ENCODE measurements around the gene UTP14C. TPM values are rescaled to one million over a fixed set of nuclear protein-coding genes. Genes with fewer than 3 reads are reported as not detected.

UTP14C gene
- total and polyA plus RNA-seq, 12 donors, result 3.0 to 15.1 (median 12.0) TPM

- WGBS, 2 donors, result 88 to 92% methylated on average over 3 of the region's 3 CpGs
- Histone ChIP-seq H3K36me3 (no peaks in the 10 kb centered on the region), H3K27ac (no peak overlapping the region), H3K4me1 (no peaks in the 10 kb centered on the region), H3K9me3 (peaks cover 0 to 20% (median 0%) of the 10 kb centered on the region in 11 donors), H3K27me3 (no peaks in the 10 kb centered on the region), H3K4me3 (no peak overlapping the region)
- TF ChIP-seq, protein P1, sequence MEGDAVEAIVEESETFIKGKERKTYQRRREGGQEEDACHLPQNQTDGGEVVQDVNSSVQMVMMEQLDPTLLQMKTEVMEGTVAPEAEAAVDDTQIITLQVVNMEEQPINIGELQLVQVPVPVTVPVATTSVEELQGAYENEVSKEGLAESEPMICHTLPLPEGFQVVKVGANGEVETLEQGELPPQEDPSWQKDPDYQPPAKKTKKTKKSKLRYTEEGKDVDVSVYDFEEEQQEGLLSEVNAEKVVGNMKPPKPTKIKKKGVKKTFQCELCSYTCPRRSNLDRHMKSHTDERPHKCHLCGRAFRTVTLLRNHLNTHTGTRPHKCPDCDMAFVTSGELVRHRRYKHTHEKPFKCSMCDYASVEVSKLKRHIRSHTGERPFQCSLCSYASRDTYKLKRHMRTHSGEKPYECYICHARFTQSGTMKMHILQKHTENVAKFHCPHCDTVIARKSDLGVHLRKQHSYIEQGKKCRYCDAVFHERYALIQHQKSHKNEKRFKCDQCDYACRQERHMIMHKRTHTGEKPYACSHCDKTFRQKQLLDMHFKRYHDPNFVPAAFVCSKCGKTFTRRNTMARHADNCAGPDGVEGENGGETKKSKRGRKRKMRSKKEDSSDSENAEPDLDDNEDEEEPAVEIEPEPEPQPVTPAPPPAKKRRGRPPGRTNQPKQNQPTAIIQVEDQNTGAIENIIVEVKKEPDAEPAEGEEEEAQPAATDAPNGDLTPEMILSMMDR (IDR thresholded peaks at IDR 0.05), result no peak
- ATAC-seq, result no peak
- no peak for DNase-seq
- intact Hi-C loops (cut with DNase I), result no loop called here
These were observed 35.4 kb upstream of the UTP14C start for GRCh38 chr13:51988988-51989618.

- ATAC-seq, result no peak
- DNase-seq, result no peak
- Histone ChIP-seq H3K4me1 (peaks cover 4 to 28% (median 20%) of the 10 kb centered on the region in 9 donors), H3K36me3 (no peaks in the 10 kb centered on the region), H3K27me3 (no peaks in the 10 kb centered on the region), H3K9me3 (no peaks in the 10 kb centered on the region), H3K27ac (no peak overlapping the region), H3K4me3 (no peak overlapping the region)
- TF ChIP-seq, protein P1 (IDR thresholded peaks at IDR 0.05), result no peak
- intact Hi-C loops (cut with DNase I), result loop anchor here in 2 of 10 donors (5.0 to 10.0 kb wide), 3 partner anchors 79 to 679 kb away; no protein-coding TSS in a partner anchor
- WGBS, 2 donors, result 88 to 90% methylated on average over 2 of the region's 2 CpGs
These were observed 30.8 kb upstream of the UTP14C start for GRCh38 chr13:51993713-51994112.

- H3K4me3 ChIP-seq, result peak overlapping the region in 1 of 10 donors; percentile 9
- H3K9me3 ChIP-seq, result no peaks in the 10 kb centered on the region
- no peaks in the 10 kb centered on the region for H3K36me3 ChIP-seq
- intact Hi-C loops (cut with DNase I), result loop anchor here in 3 of 10 donors (5.0 to 10.0 kb wide), 3 partner anchors 81 to 181 kb away; no protein-coding TSS in a partner anchor
- no peaks in the 10 kb centered on the region for H3K27me3 ChIP-seq
- ATAC-seq (peak; percentile 52 to 88 (median 62)), DNase-seq (peak; percentile 23 to 29)
- TF ChIP-seq, protein P1 (IDR thresholded peaks at IDR 0.05), result no peak
- H3K27ac ChIP-seq, result peak overlapping the region in 7 of 10 donors; percentile 30 to 75 (median 57)
- H3K4me1 ChIP-seq, result peaks cover 4 to 38% (median 32%) of the 10 kb centered on the region in 9 donors
- WGBS, 2 donors, result 39 to 42% methylated on average over 9 of the region's 9 CpGs
These were observed 28.6 kb upstream of the UTP14C start for GRCh38 chr13:51995677-51996551.

DNA sequence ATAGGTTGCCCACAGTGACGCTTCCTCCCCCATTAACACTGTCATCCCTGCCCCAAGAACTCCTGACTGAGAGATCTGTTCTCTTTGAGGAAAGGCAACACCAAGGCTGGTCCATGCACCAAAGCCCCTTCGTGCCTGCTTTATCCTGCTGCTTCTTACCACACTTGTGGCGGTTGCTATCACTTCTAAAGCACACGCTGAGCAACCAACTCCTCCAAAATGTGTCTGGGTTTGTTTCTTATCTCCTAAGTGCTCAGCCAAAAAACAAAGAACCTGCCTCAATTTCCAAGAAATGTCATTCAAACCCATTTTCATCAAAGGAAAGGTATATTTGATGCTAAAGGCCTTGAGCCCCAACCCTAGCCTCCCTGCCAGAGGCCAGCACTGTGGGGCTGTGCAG is 27.9 kb upstream of the UTP14C start:
- ATAC-seq, result no peak
- H3K27ac ChIP-seq, result peak overlapping the region in 4 of 10 donors; percentile 40 to 75 (median 62)
- WGBS, 2 donors, result 86 to 87% methylated on average over 4 of the region's 4 CpGs

More for the DNA sequence above, 27.9 kb upstream of the UTP14C start:
- no peaks in the 10 kb centered on the region for H3K9me3 ChIP-seq
- H3K4me3 ChIP-seq, result no peak overlapping the region
- no peaks in the 10 kb centered on the region for H3K27me3 ChIP-seq
- intact Hi-C loops (cut with DNase I), result loop anchor here in 3 of 10 donors (5.0 to 10.0 kb wide), 3 partner anchors 82 to 182 kb away; no protein-coding TSS in a partner anchor
- no peak for DNase-seq
- TF ChIP-seq, protein P1 (IDR thresholded peaks at IDR 0.05), result no peak
- no peaks in the 10 kb centered on the region for H3K36me3 ChIP-seq
- H3K4me1 ChIP-seq, result peaks cover 4 to 38% (median 32%) of the 10 kb centered on the region in 9 donors

All from heart right ventricle (tissue), 16 donors.